GM06990 (cell line): ENCODE data around the gene SVOP.

ENCODE experiments used
- DNase-seq: peaks from one replicate; pipeline ENCODE4 v3.0.0-alpha.2; 2011; ENCODE audit not compliant: insufficient read length; ENCODE audit errors: extremely low read depth
- H3K27me3 ChIP-seq: replicated peaks from 2 replicates; pipeline ENCODE4 v1.6.0; 2011; ENCODE audit warnings: low read length; ENCODE audit not compliant: control insufficient read depth, insufficient read depth
- H3K36me3 ChIP-seq: 2 replicates; pipeline ENCODE4 v1.5.1; 2011; ENCODE audit warnings: low read length; ENCODE audit not compliant: control insufficient read depth, insufficient read depth
- H3K4me3 ChIP-seq: replicated peaks from 2 replicates; pipeline ENCODE4 v1.5.1; 2011; ENCODE audit warnings: low read depth, mild to moderate bottlenecking, control low read depth, low read length
- CTCF ChIP-seq: IDR thresholded peaks from 2 replicates; pipeline ENCODE4 v1.5.1; 2011; ENCODE audit warnings: low read length, control low read depth, mild to moderate bottlenecking, inconsistent platforms; ENCODE audit not compliant: insufficient read depth, poor library complexity, severe bottlenecking

Gene SVOP

GRCh38 chr12:108977360-108977759 is 43.5 kb downstream of the SVOP start:
- no peak overlapping the region for H3K4me3 ChIP-seq
- H3K36me3 ChIP-seq = no peaks in the 10 kb centered on the region
- no peak for TF ChIP-seq CTCF
- H3K27me3 ChIP-seq = peaks cover 1% of the 10 kb centered on the region; the same call in 1 of the 2 replicates
- DNase-seq = no peak

- H3K4me3 ChIP-seq = no peak overlapping the region
- no peak for DNase-seq
- peaks cover 1% of the 10 kb centered on the region; the same call in 1 of the 2 replicates for H3K27me3 ChIP-seq
- no peaks in the 10 kb centered on the region for H3K36me3 ChIP-seq
- TF ChIP-seq CTCF = no peak
Observed at GRCh38 chr12:108975024-108975593, 45.8 kb downstream of the SVOP start.

GRCh38 chr12:108973629-108974152 is 47.2 kb downstream of the SVOP start:
- Histone ChIP-seq H3K4me3 (no peak overlapping the region), H3K36me3 (no peaks in the 10 kb centered on the region), H3K27me3 (peaks cover 1% of the 10 kb centered on the region; the same call in 1 of the 2 replicates)
- DNase-seq = no peak
- TF ChIP-seq CTCF = no peak

GRCh38 chr12:108972358-108972757 is 48.5 kb downstream of the SVOP start:
- TF ChIP-seq CTCF = no peak
- no peak for DNase-seq
- no peak overlapping the region for H3K4me3 ChIP-seq
- no peaks in the 10 kb centered on the region for H3K36me3 ChIP-seq
- peaks cover 1% of the 10 kb centered on the region; the same call in 1 of the 2 replicates for H3K27me3 ChIP-seq

GRCh38 chr12:108969622-108970021 is 51.2 kb downstream of the SVOP start:
- no peak for TF ChIP-seq CTCF
- Histone ChIP-seq H3K4me3 (no peak overlapping the region), H3K36me3 (no peaks in the 10 kb centered on the region), H3K27me3 (no peaks in the 10 kb centered on the region)
- no peak for DNase-seq
